Esophagus muscularis mucosa (tissue), 4 donors: ENCODE measurements around the gene TSPYL1. TPM values are rescaled to one million over a fixed set of nuclear protein-coding genes. Genes with fewer than 3 reads are reported as not detected.

Source experiments
- DNase-seq: peaks from one replicate; pipeline ENCODE4 v3.0.0-alpha.2; 2017; ENCODE audit errors: extremely low spot score
- H3K27ac ChIP-seq, 4 donors: fragments of 200-600 bp; sonication (generic); replicated peaks in 1 of 4; 1 replicate in 3 of 4; 2 replicates in 1 of 4; pipeline ENCODE4 v1.5.1; 2016 to 2019; ENCODE audit warnings: mild to moderate bottlenecking in 1 of 4
- H3K27me3 ChIP-seq, 4 donors: fragments of 200-600 bp; sonication (generic); one replicate each; pipeline versions ENCODE4 v1.5.1 to v1.6.0; 2016 to 2019
- H3K36me3 ChIP-seq, 4 donors: fragments of 200-600 bp; sonication (generic); one replicate each; pipeline ENCODE4 v1.5.1; 2016 to 2019
- H3K4me1 ChIP-seq, 4 donors: fragments of 200-600 bp; sonication (generic); one replicate each; pipeline ENCODE4 v1.5.1; 2016 to 2019
- H3K4me3 ChIP-seq, 4 donors: fragments of 200-600 bp; sonication (generic); 1 replicate in 2 of 4; 2 replicates in 2 of 4; pipeline ENCODE4 v1.5.1; 2016 to 2019; ENCODE audit warnings: mild to moderate bottlenecking in 4 of 4, moderate library complexity in 1 of 4
- H3K9me3 ChIP-seq, 4 donors: fragments of 200-600 bp; sonication (generic); 1 replicate in 3 of 4; 2 replicates in 1 of 4; pipeline ENCODE4 v1.5.1; 2016 to 2019
- CTCF ChIP-seq, 3 experiments: fragments of 200-600 bp in 2 of 3; fragments of 450-650 bp in 1 of 3; sonication (generic) in 2 of 3; IDR thresholded peaks; one replicate each; pipeline ENCODE4 v1.5.1; 2017 to 2019; ENCODE audit warnings: antibody characterized with exemption in 3 of 3, mild to moderate bottlenecking in 2 of 3, moderate library complexity in 1 of 3
- EP300 ChIP-seq: sonication (generic); formaldehyde crosslinking; IDR thresholded peaks from one replicate; pipeline ENCODE4 v1.6.1; 2017; ENCODE audit warnings: antibody characterized with exemption
- POLR2A ChIP-seq: fragments of 450-650 bp; IDR thresholded peaks from one replicate; pipeline ENCODE4 v1.6.1; 2017; ENCODE audit warnings: antibody characterized with exemption, moderate library complexity, mild to moderate bottlenecking, low read depth
- POLR2AphosphoS5 ChIP-seq, 2 donors: sonication (generic); formaldehyde crosslinking; IDR thresholded peaks; one replicate each; pipeline ENCODE4 v1.6.1; 2017; ENCODE audit warnings: antibody characterized with exemption in 2 of 2
- WGBS: methylation state at CpG from one replicate; pipeline ENCODE4 v1.1.5; 2018; 5-methylcytosine and 5-hydroxymethylcytosine counted together
- intact Hi-C: fragments of 100-400 bp; cut with DNase I; formaldehyde crosslinking; loops from one replicate; pipeline ENCODE4 v1.15.1; 2023
- total RNA-seq, 4 donors: library from RNA; depleted of rRNA; stranded (reverse); fragments of >200 nt; gene quantifications; one replicate each; pipeline versions ENCODE4 v1.1.0 to v1.2.1, GENCODE V29; 2016

TSPYL1 gene
- total RNA-seq, 4 donors from 2014 or later = 67.7 to 113 (median 92.5) TPM

- whole genome bisulfite sequencing = 23% methylated on average over 3 of the region's 3 CpGs
Observed at GRCh38 chr6:116268589-116269293, 11.0 kb downstream of the TSPYL1 start.

GRCh38 chr6:116267836-116268588 is 11.7 kb downstream of the TSPYL1 start:
- H3K4me3 ChIP-seq = no peak overlapping the region
- no peak for DNase-seq
- H3K9me3 ChIP-seq = no peaks in the 10 kb centered on the region
- H3K36me3 ChIP-seq = peaks cover 0 to 15% (median 3%) of the 10 kb centered on the region in 4 donors
- 54% methylated on average over 3 of the region's 3 CpGs for WGBS
- intact Hi-C loops = no loop called here
- H3K27me3 ChIP-seq = no peaks in the 10 kb centered on the region
- H3K27ac ChIP-seq = no peak overlapping the region
- peaks cover 0 to 19% (median 1%) of the 10 kb centered on the region in 4 donors for H3K4me1 ChIP-seq
- TF ChIP-seq POLR2A (no peak), CTCF (IDR thresholded peaks at IDR 0.05) (no peak), EP300 (no peak)

More at GRCh38 chr6:116268589-116269293, 11.0 kb downstream of the TSPYL1 start:
- H3K4me1 ChIP-seq = peaks cover 0 to 24% (median 4%) of the 10 kb centered on the region in 4 donors
- peak; percentile 60 to 78 (median 62) for TF ChIP-seq CTCF (IDR thresholded peaks at IDR 0.05)
- no peak for TF ChIP-seq POLR2A
- no peak for DNase-seq
- H3K27ac ChIP-seq = no peak overlapping the region
- H3K9me3 ChIP-seq = no peaks in the 10 kb centered on the region
- intact Hi-C loops = no loop called here
- H3K27me3 ChIP-seq = no peaks in the 10 kb centered on the region
- peaks cover 0 to 20% (median 9%) of the 10 kb centered on the region in 4 donors for H3K36me3 ChIP-seq
- no peak overlapping the region for H3K4me3 ChIP-seq

GRCh38 chr6:116266803-116267202 is 12.9 kb downstream of the TSPYL1 start:
- Histone ChIP-seq H3K36me3 (peaks cover 0 to 15% (median 0%) of the 10 kb centered on the region in 4 donors), H3K4me3 (no peak overlapping the region), H3K9me3 (no peaks in the 10 kb centered on the region), H3K4me1 (peaks cover 0 to 11% (median 0%) of the 10 kb centered on the region in 4 donors), H3K27ac (no peak overlapping the region), H3K27me3 (no peaks in the 10 kb centered on the region)
- TF ChIP-seq CTCF (IDR thresholded peaks at IDR 0.05) (no peak), EP300 (no peak), POLR2AphosphoS5 (IDR thresholded peaks at IDR 0.05) (no peak), POLR2A (no peak)
- DNase-seq = no peak
- intact Hi-C loops = no loop called here

GRCh38 chr6:116265041-116265829 is 14.5 kb downstream of the TSPYL1 start:
- no peak for TF ChIP-seq EP300
- no peak for TF ChIP-seq POLR2AphosphoS5 (IDR thresholded peaks at IDR 0.05)
- TF ChIP-seq POLR2A = no peak
- TF ChIP-seq CTCF (IDR thresholded peaks at IDR 0.05) = no peak
- Histone ChIP-seq H3K36me3 (peaks cover 0 to 11% (median 0%) of the 10 kb centered on the region in 4 donors), H3K4me3 (no peak overlapping the region), H3K4me1 (peaks cover 0 to 9% (median 0%) of the 10 kb centered on the region in 4 donors), H3K27me3 (no peaks in the 10 kb centered on the region), H3K27ac (no peak overlapping the region), H3K9me3 (no peaks in the 10 kb centered on the region)
- WGBS = 88% methylated on average over 3 of the region's 4 CpGs
- DNase-seq = no peak
- intact Hi-C loops = no loop called here
